SK-N-SH treated with all-trans-retinoic acid at 6 μM for 48 hours (cell line): Measurements from ENCODE around the gene CALHM1.

Experiments
- CREB5 ChIP-seq: fragments of 250-450 bp; sonication (Bioruptor Pico); IDR thresholded peaks from 2 replicates; pipeline ENCODE4 v1.5.1; 2020; ENCODE audit warnings: low read depth, mild to moderate bottlenecking, moderate library complexity
- CSRNP3 ChIP-seq: fragments of 250-450 bp; sonication (Bioruptor Pico); IDR thresholded peaks from 2 replicates; pipeline ENCODE4 v1.5.1; 2021; ENCODE audit warnings: mild to moderate bottlenecking, moderate library complexity
- ESRRG ChIP-seq: fragments of 250-450 bp; sonication (Bioruptor Pico); IDR thresholded peaks from 2 replicates; pipeline ENCODE4 v1.6.1; 2021; ENCODE audit warnings: mild to moderate bottlenecking
- GLIS3 ChIP-seq: fragments of 250-450 bp; sonication (Bioruptor Pico); IDR thresholded peaks from 2 replicates; pipeline ENCODE4 v1.5.0; 2020; ENCODE audit warnings: mild to moderate bottlenecking, moderate library complexity
- TOX ChIP-seq: fragments of 250-450 bp; sonication (Bioruptor Pico); IDR thresholded peaks from 2 replicates; pipeline ENCODE4 v1.8.0; 2021; ENCODE audit warnings: mild to moderate bottlenecking, moderate library complexity, borderline replicate concordance
- ZFP3 ChIP-seq: fragments of 250-450 bp; sonication (Bioruptor Pico); IDR thresholded peaks from 2 replicates; pipeline ENCODE4 v1.5.0; 2020; ENCODE audit warnings: mild to moderate bottlenecking, moderate library complexity

GRCh38 chr10:103493916-103494877 is 35.5 kb upstream of the CALHM1 start:
- TF ChIP-seq CSRNP3 (CRISPR knock-in tag): no peak
- no peak for TF ChIP-seq TOX (CRISPR knock-in tag)
- TF ChIP-seq GLIS3 (CRISPR knock-in tag): no peak
- no peak for TF ChIP-seq CREB5 (CRISPR knock-in tag)
- TF ChIP-seq ZFP3 (CRISPR knock-in tag): no peak
- TF ChIP-seq ESRRG (CRISPR knock-in tag): no peak
